HepG2 (cell line): ENCODE measurements around the gene ACOXL. TPM values are rescaled to one million over a fixed set of nuclear protein-coding genes. Genes with fewer than 3 reads are reported as not detected.

Source experiments
- FOXA1 ChIP-seq, 2 experiments: fragments of 450-650 bp in 1 of 2; sonication (generic) in 1 of 2; formaldehyde crosslinking in 1 of 2; IDR thresholded peaks; 2 replicates each; pipeline versions ENCODE4 v1.4.0 to v1.6.1; 2016 to 2020; ENCODE audit warnings: missing genetic modification reagents in 1 of 2
- IKZF4 ChIP-seq: sonication (generic); formaldehyde crosslinking; IDR thresholded peaks from 2 replicates; pipeline ENCODE4 v1.5.1; 2020; ENCODE audit warnings: borderline replicate concordance, mild to moderate bottlenecking, low read depth, missing genetic modification reagents; ENCODE audit errors: not compliant biosample characterization
- SALL1 ChIP-seq: sonication (generic); formaldehyde crosslinking; IDR thresholded peaks from 2 replicates; pipeline ENCODE4 v1.8.0; 2022; ENCODE audit warnings: mild to moderate bottlenecking, missing genetic modification reagents
- SAP130 ChIP-seq: IDR thresholded peaks from 2 replicates; pipeline ENCODE4 v1.6.1; 2016; ENCODE audit warnings: low read depth
- SP4 ChIP-seq: sonication (generic); formaldehyde crosslinking; IDR thresholded peaks from 2 replicates; pipeline ENCODE4 v1.8.1; 2023; ENCODE audit warnings: mild to moderate bottlenecking, missing genetic modification reagents
- STAG1 ChIP-seq: sonication (generic); formaldehyde crosslinking; IDR thresholded peaks from 2 replicates; pipeline ENCODE4 v1.4.0; 2020; ENCODE audit warnings: missing genetic modification reagents
- ZFAT ChIP-seq: sonication (generic); formaldehyde crosslinking; conservative IDR thresholded peaks from 2 replicates; pipeline ENCODE4 v1.8.1; 2023; ENCODE audit warnings: missing genetic modification reagents, inconsistent platforms
- ZFX ChIP-seq: sonication (generic); formaldehyde crosslinking; IDR thresholded peaks from 2 replicates; pipeline ENCODE4 v1.4.0; 2020; ENCODE audit warnings: mild to moderate bottlenecking, low read depth, missing genetic modification reagents, moderate library complexity
- ZNF337 ChIP-seq: sonication (generic); formaldehyde crosslinking; IDR thresholded peaks from 2 replicates; pipeline ENCODE4 v1.5.1; 2020; ENCODE audit warnings: missing genetic modification reagents, low read depth, mild to moderate bottlenecking, borderline replicate concordance
- polyA plus RNA-seq, 8 experiments: library from polyadenylated mRNA; depleted of rRNA in 3 of 8; stranded (reverse) in 7 of 8; unstranded in 1 of 8; fragments of >200 nt; fragmentation: Illumina TruSeq in 4 of 8; extraction: Trizol in 4 of 8; gene quantifications; 2 replicates each; pipeline versions ENCODE4 v1.2.1 to v1.2.3, GENCODE V29; 2011 to 2016; ENCODE audit warnings: low read depth in 4 of 8, missing spikeins in 1 of 8, mixed read lengths in 1 of 8; ENCODE audit not compliant: insufficient read depth in 1 of 8
- total RNA-seq, 5 experiments: library from RNA; depleted of rRNA; stranded (reverse); fragments of >200 nt; fragmentation: Illumina TruSeq; extraction: Trizol; gene quantifications; 2 replicates each; pipeline ENCODE4 v1.2.3, GENCODE V29; 2016; ENCODE audit warnings: low read depth in 1 of 5
- TF ChIP-seq, protein P1 (sequence below): IDR thresholded peaks from 2 replicates; pipeline ENCODE4 v1.6.1; 2016; ENCODE audit warnings: missing compliant biosample characterization, missing genetic modification reagents, borderline replicate concordance
- TF ChIP-seq, protein P2 (sequence below): fragments of 450-650 bp; IDR thresholded peaks from 2 replicates; pipeline ENCODE4 v1.6.1; 2017; ENCODE audit warnings: mild to moderate bottlenecking
- TF ChIP-seq, protein P3 (sequence below): IDR thresholded peaks from 2 replicates; pipeline ENCODE4 v1.6.1; 2012; ENCODE audit warnings: low read depth, low read length, improper control_type of control experiment
- TF ChIP-seq, protein P4 (sequence below): sonication (generic); formaldehyde crosslinking; IDR thresholded peaks from 2 replicates; pipeline ENCODE4 v1.4.0; 2020; ENCODE audit warnings: mild to moderate bottlenecking, missing genetic modification reagents
- TF ChIP-seq, protein P5 (sequence below): IDR thresholded peaks from 2 replicates; pipeline ENCODE4 v1.6.1; 2012; ENCODE audit warnings: low read length, improper control_type of control experiment

The ACOXL gene
- total and polyA plus RNA-seq, 2 of the 13 experiments (the other 11 are each of a cell fraction or from before 2014, with no cell fraction given): not detected

DNA sequence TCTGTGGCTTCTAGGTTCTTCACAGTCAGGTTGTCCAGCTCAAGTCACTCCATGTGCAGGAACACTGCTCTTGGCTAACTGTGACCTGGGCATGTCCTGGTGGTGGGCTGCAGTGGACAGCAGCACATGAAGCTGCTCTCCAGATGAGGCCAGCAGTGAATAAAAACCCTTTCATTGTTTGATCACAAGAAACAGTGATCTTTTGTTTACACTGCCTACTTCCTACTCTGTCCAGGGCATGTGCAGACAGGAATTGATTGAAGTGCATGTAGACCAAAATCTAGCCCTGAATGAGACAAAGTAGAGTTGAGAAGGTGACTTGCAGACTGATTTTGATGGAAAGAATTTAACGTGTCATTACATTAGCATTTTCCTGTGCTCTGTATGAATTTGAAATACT, 423.2 kb downstream of the ACOXL start (continued):
- TF ChIP-seq STAG1 (CRISPR knock-in tag) (peak; percentile 33), SP4 (no peak), ZNF337 (CRISPR knock-in tag) (no peak), SALL1 (CRISPR knock-in tag) (peak; percentile 70), IKZF4 (CRISPR knock-in tag) (peak; percentile 53), SAP130 (CRISPR knock-in tag) (peak; percentile 62; the same call in 1 of the 2 replicates), FOXA1 (IDR thresholded peaks at IDR 0.05) (no peak), FOXA1 (CRISPR knock-in tag; IDR thresholded peaks at IDR 0.05) (peak; percentile 72; the same call in 1 of the 2 replicates), ZFAT (CRISPR knock-in tag) (no peak), ZFX (0 out of 2 replicates have a peak, but pooled peaks have one; percentile 29)
- TF ChIP-seq, protein P1, sequence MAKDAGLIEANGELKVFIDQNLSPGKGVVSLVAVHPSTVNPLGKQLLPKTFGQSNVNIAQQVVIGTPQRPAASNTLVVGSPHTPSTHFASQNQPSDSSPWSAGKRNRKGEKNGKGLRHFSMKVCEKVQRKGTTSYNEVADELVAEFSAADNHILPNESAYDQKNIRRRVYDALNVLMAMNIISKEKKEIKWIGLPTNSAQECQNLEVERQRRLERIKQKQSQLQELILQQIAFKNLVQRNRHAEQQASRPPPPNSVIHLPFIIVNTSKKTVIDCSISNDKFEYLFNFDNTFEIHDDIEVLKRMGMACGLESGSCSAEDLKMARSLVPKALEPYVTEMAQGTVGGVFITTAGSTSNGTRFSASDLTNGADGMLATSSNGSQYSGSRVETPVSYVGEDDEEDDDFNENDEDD (CRISPR knock-in tag): peak; percentile 65; the same call in 1 of the 2 replicates
- TF ChIP-seq, protein P2, sequence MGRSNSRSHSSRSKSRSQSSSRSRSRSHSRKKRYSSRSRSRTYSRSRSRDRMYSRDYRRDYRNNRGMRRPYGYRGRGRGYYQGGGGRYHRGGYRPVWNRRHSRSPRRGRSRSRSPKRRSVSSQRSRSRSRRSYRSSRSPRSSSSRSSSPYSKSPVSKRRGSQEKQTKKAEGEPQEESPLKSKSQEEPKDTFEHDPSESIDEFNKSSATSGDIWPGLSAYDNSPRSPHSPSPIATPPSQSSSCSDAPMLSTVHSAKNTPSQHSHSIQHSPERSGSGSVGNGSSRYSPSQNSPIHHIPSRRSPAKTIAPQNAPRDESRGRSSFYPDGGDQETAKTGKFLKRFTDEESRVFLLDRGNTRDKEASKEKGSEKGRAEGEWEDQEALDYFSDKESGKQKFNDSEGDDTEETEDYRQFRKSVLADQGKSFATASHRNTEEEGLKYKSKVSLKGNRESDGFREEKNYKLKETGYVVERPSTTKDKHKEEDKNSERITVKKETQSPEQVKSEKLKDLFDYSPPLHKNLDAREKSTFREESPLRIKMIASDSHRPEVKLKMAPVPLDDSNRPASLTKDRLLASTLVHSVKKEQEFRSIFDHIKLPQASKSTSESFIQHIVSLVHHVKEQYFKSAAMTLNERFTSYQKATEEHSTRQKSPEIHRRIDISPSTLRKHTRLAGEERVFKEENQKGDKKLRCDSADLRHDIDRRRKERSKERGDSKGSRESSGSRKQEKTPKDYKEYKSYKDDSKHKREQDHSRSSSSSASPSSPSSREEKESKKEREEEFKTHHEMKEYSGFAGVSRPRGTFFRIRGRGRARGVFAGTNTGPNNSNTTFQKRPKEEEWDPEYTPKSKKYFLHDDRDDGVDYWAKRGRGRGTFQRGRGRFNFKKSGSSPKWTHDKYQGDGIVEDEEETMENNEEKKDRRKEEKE: no peak
- TF ChIP-seq, protein P3, sequence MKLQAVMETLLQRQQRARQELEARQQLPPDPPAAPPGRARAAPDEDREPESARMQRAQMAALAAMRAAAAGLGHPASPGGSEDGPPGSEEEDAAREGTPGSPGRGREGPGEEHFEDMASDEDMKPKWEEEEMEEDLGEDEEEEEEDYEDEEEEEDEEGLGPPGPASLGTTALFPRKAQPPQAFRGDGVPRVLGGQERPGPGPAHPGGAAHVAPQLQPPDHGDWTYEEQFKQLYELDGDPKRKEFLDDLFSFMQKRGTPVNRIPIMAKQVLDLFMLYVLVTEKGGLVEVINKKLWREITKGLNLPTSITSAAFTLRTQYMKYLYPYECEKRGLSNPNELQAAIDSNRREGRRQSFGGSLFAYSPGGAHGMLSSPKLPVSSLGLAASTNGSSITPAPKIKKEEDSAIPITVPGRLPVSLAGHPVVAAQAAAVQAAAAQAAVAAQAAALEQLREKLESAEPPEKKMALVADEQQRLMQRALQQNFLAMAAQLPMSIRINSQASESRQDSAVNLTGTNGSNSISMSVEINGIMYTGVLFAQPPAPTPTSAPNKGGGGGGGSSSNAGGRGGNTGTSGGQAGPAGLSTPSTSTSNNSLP: peak; percentile 70
- TF ChIP-seq, protein P4, sequence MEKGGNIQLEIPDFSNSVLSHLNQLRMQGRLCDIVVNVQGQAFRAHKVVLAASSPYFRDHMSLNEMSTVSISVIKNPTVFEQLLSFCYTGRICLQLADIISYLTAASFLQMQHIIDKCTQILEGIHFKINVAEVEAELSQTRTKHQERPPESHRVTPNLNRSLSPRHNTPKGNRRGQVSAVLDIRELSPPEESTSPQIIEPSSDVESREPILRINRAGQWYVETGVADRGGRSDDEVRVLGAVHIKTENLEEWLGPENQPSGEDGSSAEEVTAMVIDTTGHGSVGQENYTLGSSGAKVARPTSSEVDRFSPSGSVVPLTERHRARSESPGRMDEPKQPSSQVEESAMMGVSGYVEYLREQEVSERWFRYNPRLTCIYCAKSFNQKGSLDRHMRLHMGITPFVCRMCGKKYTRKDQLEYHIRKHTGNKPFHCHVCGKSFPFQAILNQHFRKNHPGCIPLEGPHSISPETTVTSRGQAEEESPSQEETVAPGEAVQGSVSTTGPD (CRISPR knock-in tag): no peak
- TF ChIP-seq, protein P5, sequence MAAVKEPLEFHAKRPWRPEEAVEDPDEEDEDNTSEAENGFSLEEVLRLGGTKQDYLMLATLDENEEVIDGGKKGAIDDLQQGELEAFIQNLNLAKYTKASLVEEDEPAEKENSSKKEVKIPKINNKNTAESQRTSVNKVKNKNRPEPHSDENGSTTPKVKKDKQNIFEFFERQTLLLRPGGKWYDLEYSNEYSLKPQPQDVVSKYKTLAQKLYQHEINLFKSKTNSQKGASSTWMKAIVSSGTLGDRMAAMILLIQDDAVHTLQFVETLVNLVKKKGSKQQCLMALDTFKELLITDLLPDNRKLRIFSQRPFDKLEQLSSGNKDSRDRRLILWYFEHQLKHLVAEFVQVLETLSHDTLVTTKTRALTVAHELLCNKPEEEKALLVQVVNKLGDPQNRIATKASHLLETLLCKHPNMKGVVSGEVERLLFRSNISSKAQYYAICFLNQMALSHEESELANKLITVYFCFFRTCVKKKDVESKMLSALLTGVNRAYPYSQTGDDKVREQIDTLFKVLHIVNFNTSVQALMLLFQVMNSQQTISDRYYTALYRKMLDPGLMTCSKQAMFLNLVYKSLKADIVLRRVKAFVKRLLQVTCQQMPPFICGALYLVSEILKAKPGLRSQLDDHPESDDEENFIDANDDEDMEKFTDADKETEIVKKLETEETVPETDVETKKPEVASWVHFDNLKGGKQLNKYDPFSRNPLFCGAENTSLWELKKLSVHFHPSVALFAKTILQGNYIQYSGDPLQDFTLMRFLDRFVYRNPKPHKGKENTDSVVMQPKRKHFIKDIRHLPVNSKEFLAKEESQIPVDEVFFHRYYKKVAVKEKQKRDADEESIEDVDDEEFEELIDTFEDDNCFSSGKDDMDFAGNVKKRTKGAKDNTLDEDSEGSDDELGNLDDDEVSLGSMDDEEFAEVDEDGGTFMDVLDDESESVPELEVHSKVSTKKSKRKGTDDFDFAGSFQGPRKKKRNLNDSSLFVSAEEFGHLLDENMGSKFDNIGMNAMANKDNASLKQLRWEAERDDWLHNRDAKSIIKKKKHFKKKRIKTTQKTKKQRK: no peak
